GM21529 (cell line): ENCODE results near the gene TECRL.

Experiments used
- ATAC-seq: cut with Tn5 transposase; IDR thresholded peaks from one replicate; pipeline ENCODE4 v1.9.1; 2021; ENCODE audit not compliant: unreplicated experiment

The TECRL gene

DNA sequence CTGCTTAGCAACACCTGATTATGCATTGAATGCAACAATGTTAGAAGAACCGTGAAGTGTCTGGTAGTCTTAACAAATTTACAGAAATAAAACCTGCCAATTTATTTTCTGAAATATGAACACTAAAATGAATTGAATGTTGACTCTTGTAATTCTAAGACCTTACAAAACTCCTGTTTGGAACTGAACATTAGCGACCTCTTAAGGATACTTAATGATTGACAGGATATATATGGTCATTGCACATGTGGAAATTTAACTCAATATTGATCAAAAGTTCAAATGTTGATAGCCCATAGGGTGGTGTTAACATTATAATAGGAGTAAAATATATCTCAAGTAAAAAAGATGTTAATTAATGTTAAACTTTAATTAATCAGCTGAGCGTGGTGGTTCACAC, 79.1 kb downstream of the TECRL start:
- ATAC-seq: no peak

DNA sequence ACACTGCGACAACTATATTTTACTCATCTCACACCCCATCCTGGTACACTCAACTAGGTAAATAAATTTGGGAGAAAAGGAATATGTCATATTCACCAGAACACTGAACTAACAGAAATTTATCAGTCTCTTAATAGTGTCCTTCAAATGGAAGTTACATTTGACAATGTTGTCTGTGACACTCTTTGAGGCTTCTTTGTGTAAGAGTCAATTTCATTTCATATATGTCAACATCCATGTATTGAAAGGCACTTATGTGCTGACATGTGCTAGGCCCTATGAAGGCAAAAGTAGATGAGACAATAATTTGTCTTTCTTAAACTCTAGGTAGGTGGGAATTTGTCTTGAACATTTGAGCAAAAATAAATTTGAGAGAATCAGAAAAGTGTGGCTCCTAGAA, 82.0 kb downstream of the TECRL start:
- ATAC-seq: no peak

DNA sequence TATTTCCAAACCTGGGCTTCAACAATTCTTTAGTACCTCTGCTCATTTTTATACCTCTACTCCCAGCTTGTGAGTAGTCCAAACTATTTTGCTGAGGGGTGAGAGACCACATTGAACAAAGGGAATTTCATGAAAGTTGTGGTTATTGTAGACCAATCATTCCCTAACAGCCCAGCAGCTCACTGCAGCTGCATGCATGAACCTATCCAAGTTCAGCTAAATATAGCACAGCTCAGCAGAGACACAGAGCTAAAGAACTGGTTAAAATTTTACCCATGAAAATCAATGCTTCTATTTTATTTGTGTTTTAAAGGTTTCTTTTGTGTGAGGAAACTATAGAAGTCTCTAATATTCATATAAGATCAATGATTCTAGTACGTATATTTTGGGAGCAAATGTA, 82.7 kb downstream of the TECRL start:
- ATAC-seq: no peak

DNA sequence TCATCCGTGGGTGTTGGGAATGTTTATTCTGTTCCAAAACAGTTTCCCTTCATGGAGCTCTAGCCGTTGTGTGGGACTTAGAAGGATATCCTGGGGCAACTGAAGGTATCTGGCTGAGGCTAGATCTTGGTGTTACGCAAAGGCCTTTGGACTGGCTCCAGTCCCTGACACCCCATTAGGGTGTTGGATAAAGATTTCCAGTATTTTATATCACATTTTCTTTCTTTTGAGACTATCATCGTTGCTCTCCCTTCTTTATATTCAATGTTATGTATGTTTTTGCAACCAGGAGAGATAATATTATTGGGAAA, 103.0 kb downstream of the TECRL start:
- ATAC-seq: no peak

DNA sequence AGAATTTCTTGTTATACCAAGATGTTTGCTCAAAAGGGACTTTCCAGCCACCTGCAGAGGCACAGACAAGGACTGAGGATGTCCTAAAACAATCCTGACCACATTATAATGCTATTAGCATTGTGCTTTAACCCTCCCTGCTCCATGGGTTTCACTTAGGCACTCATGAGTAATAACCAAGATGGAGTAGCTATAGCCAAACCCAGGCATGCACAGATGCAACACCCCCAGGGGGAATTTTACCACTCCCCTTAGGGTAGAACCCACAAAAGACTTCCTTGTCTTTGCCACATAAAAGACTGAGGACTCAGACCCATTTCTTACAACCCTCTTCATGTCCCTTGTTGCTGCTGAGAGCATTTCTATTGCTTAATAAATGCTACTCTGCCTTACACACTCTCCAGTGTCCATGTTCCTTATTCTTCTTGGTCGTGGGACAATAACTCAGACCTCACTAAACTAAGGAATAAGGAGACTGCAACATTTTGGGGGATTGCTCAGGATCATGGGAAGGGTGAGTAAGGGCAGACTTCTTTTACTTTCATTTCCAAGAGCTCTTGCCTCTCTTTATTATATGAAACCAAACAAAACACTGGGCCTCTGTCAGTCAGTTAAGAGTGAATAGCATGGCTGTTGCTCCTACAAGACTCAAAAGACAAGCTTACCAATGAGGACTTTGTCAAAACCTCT, 103.5 kb downstream of the TECRL start:
- no peak for ATAC-seq

DNA sequence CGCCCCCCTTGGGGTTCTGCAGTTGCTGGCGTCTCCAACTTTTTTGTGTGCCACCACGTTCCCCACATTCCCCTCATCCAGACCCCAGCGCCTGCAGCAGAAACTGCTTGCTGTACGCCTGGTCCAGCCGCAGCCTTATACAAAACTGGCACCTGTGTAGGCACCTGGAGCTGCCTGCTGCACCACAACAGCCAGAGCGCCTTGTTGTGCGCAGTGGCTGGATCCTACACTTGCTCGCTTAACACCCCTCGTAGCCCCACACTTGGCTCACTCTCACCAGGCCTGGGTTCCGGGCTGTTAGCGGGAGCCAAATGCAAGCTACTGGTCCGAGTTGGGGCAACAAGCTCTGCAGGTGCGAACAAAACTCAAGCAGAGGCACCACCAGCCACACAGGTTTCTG, 136.8 kb downstream of the TECRL start:
- ATAC-seq: no peak

DNA sequence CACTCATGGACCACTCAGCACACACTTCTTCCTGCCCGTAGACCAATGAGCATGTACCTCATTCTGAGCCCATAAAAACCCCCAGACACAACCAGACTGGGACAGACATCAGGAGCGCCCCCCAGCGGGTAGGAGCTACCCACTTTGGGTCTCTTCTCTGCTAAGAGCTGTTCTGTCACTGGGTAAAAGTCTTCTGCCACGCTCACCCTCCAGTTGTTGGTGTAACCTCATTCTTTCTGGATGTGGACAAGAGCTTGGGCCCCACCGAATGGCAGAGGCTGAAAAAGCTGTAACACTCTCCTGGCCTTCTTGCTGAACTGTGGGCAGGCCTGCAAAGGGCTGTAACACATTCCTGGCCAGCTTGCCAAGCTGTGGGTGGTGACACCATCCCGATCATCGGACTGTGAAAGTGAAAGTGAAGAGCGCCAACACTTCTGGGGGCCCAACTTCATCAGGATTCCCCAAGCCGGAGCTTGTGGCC, 137.6 kb downstream of the TECRL start:
- ATAC-seq: no peak

DNA sequence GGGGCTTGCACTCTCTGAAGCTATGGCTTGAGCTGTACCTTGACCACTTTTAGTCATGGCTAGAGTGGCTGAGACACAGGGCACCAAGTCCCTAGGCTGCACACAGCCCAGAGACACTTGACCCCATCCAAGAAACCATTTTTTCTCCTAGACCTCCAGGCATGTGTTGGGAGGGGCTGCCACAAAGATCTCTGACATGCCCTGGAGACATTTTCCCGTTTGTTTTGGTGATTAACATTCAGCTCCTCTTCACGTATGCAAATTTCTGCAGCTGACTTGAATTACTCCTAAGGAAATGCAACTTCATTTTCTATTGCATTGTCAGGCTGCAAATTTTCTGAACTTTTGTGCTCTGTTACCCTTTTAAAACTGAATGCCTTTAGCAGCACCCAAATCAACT, 142.6 kb downstream of the TECRL start:
- ATAC-seq: no peak

DNA sequence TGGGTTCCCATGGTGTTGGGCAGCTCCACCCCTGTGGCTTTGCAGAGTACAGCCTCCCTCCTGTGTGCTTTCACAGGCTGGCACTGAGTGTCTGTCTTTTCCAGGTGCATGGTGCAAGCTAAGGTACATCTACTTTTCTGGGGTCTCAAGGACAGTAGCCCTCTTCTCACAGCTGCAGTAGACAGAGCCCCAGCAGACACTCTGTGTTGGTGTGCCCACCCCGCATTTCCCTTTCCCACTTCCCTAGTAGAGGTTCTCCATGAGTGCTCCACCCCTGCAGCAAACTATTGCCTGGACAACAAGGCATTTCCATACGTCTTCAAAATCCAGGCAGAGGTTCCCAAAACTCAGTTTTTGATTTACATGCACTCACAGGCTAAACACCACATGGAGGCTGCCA, 143.0 kb downstream of the TECRL start:
- ATAC-seq: no peak

DNA sequence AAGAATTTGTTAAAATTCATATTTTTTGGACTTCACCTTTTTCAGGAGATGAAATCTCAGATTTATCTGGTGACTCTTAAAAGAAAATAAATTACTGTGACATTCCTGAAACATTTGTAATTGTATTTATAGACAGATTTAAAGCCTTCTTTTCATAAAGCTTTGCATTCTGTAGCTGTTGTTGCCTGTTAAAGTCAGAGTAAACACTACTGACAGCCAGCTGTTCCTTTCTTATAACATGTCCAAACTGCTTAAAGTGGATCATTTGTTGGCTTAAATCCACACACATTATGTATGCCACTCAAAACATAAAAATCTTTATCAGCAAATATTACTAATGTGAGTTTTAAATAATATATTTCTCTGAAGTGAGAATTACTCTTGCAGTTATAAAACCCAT, 157.5 kb downstream of the TECRL start:
- ATAC-seq: no peak

DNA sequence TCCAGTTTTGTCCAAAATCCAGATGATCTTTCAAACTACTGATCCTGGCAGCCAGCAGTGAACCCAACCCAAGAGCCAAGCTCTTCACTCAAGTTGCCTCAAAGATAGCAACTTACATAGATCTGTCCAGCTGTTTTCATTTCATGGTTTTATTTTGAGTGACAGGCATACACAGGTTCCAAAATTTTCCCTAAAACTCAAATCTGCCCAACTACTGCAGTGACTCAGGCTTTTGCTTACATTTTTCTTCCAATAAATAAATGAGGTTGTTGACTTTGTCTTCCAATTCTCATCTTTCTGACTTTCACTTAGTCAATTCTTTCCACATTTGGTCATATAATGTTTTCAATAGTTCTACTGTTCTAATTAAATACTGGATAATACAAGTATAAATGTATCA, 158.8 kb downstream of the TECRL start:
- no peak for ATAC-seq

DNA sequence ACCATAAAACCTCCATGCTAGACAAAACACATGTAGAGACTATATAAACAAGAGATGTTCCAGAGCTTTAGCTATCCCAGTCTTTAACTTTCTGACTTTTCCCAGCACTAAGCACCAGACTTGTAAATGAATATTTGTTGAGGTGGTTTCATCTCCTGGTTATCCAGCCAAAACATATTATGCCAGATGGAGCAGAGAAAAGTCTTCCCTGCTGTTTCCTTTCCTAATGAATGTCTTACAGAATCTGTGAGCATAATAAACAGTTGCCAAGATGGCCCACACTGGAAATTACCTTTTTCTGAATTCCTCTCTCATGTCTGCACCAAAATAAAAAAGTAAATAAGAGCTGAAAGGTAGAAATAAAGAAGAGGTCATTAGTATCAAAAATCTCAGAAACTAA, 159.2 kb downstream of the TECRL start:
- no peak for ATAC-seq

DNA sequence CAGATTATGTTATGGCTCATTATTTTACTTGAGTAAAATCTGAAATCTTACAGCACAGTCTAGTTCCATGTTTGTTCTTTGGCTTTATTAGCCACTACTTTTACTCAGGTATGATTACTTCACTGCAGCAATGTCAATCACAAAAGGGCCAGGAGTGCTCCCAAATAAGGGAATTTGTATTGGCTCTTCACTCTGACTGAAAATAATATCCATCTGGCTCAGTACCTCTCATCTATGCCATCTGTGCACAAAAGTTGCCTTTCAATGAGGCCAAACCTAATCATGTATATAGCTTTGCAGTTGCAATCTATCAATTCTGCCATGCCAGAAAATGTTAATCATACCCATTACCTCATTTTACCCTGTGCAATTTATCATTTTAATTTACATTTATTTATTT, 161.1 kb downstream of the TECRL start:
- no peak for ATAC-seq

DNA sequence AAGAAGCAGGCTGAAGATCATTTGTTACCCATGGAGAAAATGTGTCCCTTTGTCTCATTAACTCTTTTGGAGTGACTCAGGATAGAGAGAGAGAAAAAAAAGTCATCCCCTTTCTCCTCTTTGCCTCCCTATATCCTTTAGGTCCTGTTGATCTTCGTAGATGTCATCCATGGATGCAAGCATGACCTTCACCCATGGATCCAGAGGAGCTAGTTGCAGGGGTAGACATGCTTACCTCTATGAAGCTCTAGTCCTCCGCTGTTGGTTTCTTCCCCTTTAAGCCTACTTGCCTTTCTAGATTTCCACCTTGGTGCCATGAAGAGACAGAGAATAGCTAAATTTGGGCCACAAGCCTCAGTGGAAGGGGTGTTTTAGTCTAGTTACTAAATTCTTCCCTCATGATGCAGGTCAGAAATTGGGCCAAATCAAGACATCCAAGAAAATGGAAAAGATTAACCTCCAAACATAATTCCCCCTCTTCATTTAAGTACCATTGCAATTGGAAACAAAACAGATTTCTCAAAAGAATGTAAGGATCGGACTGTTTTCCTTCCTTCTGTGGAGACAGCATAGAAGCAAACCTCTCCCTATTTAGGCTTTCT, 178.4 kb downstream of the TECRL start:
- no peak for ATAC-seq
